Stimulated activated CD4-positive, alpha-beta T cell treated with anti-CD3 and anti-CD28 coated beads, Interleukin-4, amount 100 ng/mL, for 4 hours (primary cell): ENCODE results near the gene MMP14.
"Not testable (repeated sequence)": the region's sequence is repeated elsewhere in the genome, so short reads cannot be mapped to it uniquely, and the experiment has no call there.

ENCODE experiments used
- DNase-seq, 2 experiments: peaks; one replicate each; pipeline ENCODE4 v3.0.0-alpha.2; 2020

Gene MMP14

GRCh38 chr14:22814941-22815713 is 21.3 kb upstream of the MMP14 start, which contains the start of gene SLC7A7:
Gene SLC7A7, minus strand, starts transcription at chr14:22815435. Its CDS starts 2,037 bp downstream, at chr14:22813398.
- no peak for DNase-seq

DNA sequence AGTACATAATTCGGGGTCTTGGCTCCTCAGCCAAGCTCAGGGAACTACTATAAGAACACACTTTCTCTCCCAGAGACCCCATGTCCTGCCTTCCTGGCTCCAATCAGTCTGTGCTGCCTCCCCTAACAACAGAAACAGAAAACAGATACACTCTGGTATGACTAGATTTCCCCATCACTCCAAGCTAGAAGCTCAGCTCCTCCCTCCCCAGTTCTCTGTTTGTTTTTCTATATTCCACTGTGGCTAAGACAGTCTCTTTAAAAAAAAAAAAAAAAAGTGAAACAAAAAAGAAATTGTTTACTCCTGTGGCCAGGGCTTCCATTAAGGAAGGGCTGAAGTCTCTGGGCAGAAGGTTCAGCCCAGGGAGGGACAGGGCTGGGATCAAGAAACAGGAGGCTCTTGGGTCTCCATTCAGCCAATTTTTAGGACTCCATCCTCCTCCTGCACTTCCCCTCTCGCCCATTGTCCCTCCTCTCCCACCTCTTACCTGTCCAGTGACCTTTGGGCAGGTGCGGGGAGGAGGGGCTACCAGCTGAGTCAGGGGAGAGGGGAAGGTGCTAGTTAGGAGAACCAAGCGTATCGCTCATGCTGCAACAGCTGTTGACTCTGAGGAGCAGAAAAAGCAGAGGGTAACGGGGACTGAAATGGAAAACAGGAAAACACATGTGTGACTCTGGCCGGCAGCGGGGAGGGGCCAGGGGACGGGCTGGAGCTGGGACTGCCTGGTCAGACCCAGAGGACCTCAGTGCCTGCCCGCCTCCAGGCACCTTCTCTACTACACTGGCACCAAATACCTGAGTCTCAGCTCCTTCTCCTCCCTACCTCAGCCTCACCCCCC is 17.0 kb upstream of the MMP14 start:
- no peak for DNase-seq

GRCh38 chr14:22820731-22821130 is 15.7 kb upstream of the MMP14 start:
- no peak for DNase-seq

DNA sequence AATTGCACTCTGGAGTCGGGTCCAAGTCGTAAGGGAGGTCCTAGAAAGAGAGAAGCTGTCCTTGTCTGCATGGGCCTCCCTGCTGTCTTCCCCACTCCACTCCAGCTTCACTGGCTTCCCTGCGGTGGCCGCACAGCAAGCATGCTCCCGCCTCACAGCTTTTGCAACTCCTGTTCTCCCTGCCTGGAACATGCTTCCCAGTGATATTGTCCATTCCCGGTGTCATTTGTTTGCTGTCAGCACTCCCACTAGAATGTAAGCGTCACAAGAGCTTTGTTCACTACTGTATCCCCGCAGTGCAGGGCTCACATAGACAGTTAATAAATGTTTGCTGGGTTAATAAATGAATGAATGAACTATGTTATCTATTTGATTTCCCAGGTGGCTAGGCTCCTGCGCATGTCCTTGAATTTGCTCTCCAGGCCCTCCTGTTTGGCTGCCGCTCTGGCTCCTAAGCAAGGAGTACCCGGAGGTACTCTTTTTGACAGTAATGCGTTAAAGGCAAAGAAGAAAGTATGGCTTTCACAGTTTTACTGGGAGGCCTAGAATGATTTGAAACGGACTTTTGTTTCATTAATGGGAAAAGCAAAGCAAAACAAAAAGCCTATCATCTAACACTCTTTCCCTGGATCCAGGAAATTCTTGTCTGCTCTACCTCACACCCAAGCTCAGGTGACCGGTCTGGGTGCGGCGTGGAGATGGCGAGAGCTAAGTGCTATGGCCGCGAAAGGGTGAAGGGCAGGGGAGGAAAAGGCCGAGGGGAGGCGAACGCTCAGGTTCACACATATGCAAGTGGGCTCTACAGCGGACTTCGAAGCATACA is 15.0 kb upstream of the MMP14 start:
- no peak for DNase-seq

DNA sequence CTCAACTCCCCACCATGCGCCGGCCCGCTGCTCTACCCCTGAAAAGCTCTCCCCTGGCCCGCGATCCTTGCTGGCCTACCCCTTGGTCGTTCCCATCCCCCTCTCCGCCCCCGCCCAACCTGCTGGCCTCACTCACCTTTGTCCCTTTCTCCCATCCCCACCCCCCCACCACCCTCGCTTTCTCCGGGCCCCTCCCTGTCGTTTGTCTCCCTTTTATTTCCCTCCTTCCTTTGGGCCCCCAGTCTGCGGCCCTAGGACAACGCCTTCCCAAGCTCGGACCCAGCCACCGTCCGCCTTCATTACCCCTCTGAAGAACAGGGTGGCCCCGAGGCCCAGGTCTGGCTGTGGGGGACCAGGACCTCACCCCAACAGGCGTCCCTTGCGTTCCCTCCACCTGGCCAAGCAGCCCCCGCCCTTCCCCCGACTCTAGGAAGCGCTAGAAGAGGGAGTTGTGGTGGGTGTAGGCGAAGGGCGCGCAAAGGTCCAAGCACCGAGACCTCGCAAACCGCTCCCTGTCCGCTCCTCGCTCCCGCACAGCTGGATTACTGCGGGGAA is 14.3 kb upstream of the MMP14 start:
- no peak for DNase-seq

DNA sequence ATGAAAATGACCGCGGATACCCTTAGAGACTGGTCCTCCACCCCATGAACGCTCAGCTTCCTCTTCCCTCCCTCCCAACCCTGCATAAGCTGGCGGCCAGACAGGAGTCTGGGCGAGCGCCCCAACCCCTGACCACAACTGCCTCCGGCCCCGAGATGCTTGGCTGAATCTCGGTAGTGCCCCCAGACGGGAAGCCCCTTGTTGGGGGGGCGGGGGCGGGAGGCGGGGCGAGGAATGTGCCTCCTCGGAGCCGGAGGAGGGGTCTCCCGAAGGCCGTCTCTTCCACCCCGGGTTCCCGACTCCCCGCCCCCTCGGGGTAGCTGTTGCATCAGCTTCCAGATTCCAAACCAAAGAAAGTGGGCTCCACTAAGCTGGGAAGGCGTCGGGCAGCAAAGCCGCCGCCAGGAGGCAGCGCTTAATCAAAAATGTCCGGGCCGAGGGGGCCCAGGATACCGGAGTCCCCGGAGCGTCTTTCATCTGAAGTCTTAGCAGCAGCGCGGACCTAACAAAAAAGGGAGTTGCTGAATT is 13.8 kb upstream of the MMP14 start:
- peak; percentile 64 to 65 for DNase-seq

DNA sequence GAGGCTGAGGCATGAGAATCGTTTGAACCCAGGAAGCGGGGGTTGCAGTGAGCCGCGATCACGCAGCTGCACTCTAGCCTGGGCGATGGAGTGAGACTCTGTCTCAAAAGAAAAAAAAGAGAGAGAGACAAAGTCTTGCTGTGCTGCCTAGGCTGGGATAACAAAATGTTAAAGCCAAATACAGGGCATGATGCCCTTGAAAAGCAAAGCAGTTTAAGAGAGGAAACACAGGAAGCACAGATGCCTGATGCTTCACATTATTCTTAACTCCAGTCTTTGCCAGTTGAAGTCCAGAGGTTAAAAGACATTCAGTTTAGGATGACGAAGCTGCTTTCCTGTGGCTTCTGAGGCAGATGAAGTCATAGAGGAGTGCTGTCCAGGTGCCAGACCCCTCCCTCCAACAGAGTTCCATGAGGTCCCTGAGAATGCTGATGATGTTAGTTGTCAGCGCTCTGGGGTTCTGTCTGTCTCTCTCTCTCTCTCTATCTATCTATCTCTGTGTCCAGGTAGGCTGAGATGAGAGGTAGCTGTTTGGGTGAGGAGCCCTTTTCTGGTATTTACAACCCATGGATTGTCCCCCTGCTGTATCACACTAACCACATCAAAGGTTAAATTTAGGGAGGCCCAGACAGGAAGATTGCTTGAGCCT is 11.6 kb upstream of the MMP14 start:
- DNase-seq = no peak

DNA sequence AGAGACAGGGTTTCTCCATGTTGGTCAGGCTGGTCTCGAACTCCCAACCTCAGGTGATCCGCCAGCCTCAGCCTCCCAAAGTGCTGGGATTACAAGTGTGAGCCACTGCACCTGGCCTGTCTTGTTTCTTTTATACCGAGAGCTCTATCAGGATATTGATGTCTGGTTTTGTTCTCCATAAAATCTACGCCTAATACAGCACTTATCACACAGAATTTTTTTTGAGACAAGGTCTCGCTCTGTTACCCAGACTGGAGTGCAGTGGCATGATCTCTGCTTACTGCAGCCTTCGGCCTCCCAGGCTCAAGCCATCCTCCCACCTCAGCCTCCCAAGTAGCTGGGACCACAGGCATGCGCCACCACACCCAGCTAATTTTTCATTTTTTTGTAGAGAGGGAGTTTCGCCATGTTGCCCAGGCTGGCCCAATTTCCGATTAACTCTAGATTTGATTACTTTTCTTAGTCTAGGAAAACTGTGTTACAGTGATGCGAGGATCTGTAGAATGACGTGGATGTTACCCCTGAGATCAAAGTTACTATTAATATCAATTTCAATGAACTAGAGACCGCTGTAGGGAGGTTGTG is 7.2 kb upstream of the MMP14 start:
- DNase-seq = not testable (repeated sequence)

- DNase-seq = peak; percentile 86 to 90
Measured at GRCh38 chr14:22829661-22830442, 6.5 kb upstream of the MMP14 start, which contains the start of gene MRPL52. Gene MRPL52, plus strand, starts transcription at chr14:22829887. Its CDS starts 26 bp downstream, at chr14:22829913.

GRCh38 chr14:22830443-22831010 is 5.9 kb upstream of the MMP14 start:
- DNase-seq = no peak

- DNase-seq = no peak
Measured at GRCh38 chr14:22835505-22835904, 880 bp upstream of the MMP14 start.

DNA sequence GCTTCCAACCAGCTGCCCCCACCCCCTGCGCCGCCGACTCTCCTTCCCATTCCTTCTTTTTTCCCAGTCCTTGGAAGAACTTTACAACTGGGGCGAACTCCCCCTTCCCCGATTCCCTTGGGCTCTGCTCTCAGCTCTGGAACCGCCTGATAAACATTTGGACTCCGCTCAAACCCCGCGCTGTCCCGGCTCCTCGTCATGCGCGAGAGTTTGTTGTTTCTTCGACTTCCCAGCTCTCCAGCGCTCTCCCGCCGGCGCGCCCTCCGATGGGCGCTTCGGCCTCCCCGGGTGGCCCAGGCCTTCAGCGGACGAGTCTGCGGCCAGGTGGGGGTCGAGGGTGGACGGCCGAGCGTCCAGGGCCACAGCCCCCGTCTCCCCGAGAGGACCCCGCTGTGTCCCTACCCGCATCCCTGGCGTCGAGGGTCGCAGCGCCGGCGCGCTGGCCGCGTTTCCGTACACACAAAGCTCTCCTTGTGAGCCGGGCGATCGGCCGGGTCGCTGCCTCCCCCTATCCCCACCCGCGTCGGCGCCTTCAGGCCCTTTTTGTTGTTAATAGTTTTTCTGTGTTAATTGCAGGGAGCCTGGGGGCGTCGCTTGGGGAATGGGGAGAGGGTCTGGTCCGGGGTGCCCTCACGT is 847 bp downstream of the MMP14 start:
- DNase-seq = no peak

GRCh38 chr14:22837750-22838538 is 1.6 kb downstream of the MMP14 start:
- no peak for DNase-seq

DNA sequence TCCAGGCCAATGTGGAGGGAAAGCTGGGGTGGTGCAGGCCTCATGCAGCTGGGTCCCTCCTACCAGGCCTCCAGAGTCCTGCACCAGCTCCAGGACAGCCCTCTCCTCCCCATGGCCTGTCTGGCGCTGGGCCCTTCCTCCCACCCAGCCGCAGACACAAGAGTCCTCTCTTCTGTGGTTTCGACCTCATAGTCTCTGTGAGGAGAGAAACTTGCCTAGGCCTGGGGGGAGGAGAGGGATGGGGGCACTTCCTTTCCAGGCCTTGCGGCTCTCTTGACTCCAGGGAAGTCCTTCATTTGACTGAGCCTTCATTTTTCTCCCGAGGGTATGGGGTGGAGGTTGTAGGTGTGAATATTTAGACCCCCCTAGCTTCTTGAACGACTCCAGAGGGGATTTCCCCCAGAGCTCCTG is 2.3 kb downstream of the MMP14 start:
- DNase-seq = no peak

GRCh38 chr14:22839159-22839779 is 2.9 kb downstream of the MMP14 start:
- DNase-seq = no peak

- DNase-seq = no peak
Measured at GRCh38 chr14:22841311-22841710, 4.9 kb downstream of the MMP14 start.

- DNase-seq = no peak
Measured at GRCh38 chr14:22841769-22842168, 5.4 kb downstream of the MMP14 start.
